H9 (cell line): ENCODE data around the gene HS3ST1. TPM values are rescaled to one million over a fixed set of nuclear protein-coding genes. Genes with fewer than 3 reads are reported as not detected.

ENCODE experiments used
- DNase-seq: peaks from one replicate; pipeline ENCODE4 v3.0.0-alpha.2; 2017
- H2AFZ ChIP-seq: one replicate; pipeline ENCODE4 v1.6.1; 2013; ENCODE audit warnings: mild to moderate bottlenecking, low read length, control low read depth, moderate library complexity
- H2AK5ac ChIP-seq: 2 replicates; pipeline ENCODE4 v1.6.1; 2013; ENCODE audit warnings: low read length, control low read depth, mixed read lengths; ENCODE audit not compliant: insufficient read length
- H2BK120ac ChIP-seq: one replicate; pipeline ENCODE4 v1.6.1; 2013; ENCODE audit warnings: low read depth, mild to moderate bottlenecking, low read length, control low read depth, inconsistent platforms; ENCODE audit not compliant: poor library complexity, severe bottlenecking
- H2BK12ac ChIP-seq: 2 replicates; pipeline ENCODE4 v1.6.1; 2013; ENCODE audit warnings: low read length, control low read depth, mixed read lengths, low read depth; ENCODE audit not compliant: insufficient read length
- H2BK15ac ChIP-seq: 2 replicates; pipeline ENCODE4 v1.6.1; 2013; ENCODE audit warnings: low read depth, low read length, control low read depth
- H2BK20ac ChIP-seq: one replicate; pipeline ENCODE4 v1.6.1; 2013; ENCODE audit warnings: low read depth, mild to moderate bottlenecking, low read length, control low read depth, inconsistent platforms; ENCODE audit not compliant: poor library complexity, severe bottlenecking
- H2BK5ac ChIP-seq: 2 replicates; pipeline ENCODE4 v1.6.1; 2013; ENCODE audit warnings: low read length, control low read depth, mixed read lengths; ENCODE audit not compliant: insufficient read length
- H3K14ac ChIP-seq: 2 replicates; pipeline ENCODE4 v1.6.1; 2013; ENCODE audit warnings: low read length, control low read depth; ENCODE audit not compliant: insufficient read depth
- H3K18ac ChIP-seq: 2 replicates; pipeline ENCODE4 v1.6.1; 2013; ENCODE audit warnings: low read depth, mild to moderate bottlenecking, mixed read lengths, low read length, control low read depth; ENCODE audit not compliant: insufficient read length
- H3K23ac ChIP-seq: 2 replicates; pipeline ENCODE4 v1.6.1; 2013; ENCODE audit warnings: low read length, control low read depth, mixed read lengths, low read depth; ENCODE audit not compliant: insufficient read length
- H3K23me2 ChIP-seq: 2 replicates; pipeline ENCODE4 v1.6.1; 2013; ENCODE audit warnings: low read depth, mild to moderate bottlenecking, mixed read lengths, low read length, control low read depth; ENCODE audit not compliant: insufficient read length, poor library complexity, severe bottlenecking
- H3K27ac ChIP-seq: 2 replicates; pipeline ENCODE4 v1.5.1; 2013; ENCODE audit warnings: low read length, control low read depth, mixed read lengths, low read depth; ENCODE audit not compliant: insufficient read length
- H3K27me3 ChIP-seq: 2 replicates; pipeline ENCODE4 v1.6.1; 2013; ENCODE audit warnings: low read length, control low read depth, inconsistent platforms; ENCODE audit not compliant: insufficient read depth
- H3K4ac ChIP-seq: 2 replicates; pipeline ENCODE4 v1.6.1; 2013; ENCODE audit warnings: low read depth, mild to moderate bottlenecking, control low read depth, inconsistent platforms, low read length, moderate library complexity
- H3K4me1 ChIP-seq: 2 replicates; pipeline ENCODE4 v1.6.1; 2013; ENCODE audit warnings: low read length, control low read depth, inconsistent platforms; ENCODE audit not compliant: insufficient read depth
- H3K4me2 ChIP-seq: 2 replicates; pipeline ENCODE4 v1.6.1; 2013; ENCODE audit warnings: low read length, control low read depth, mixed read lengths; ENCODE audit not compliant: insufficient read length, insufficient read depth
- H3K56ac ChIP-seq: 2 replicates; pipeline ENCODE4 v1.6.1; 2013; ENCODE audit warnings: low read depth, mild to moderate bottlenecking, mixed read lengths, low read length, control low read depth; ENCODE audit not compliant: insufficient read length
- H3K79me1 ChIP-seq: 2 replicates; pipeline ENCODE4 v1.6.1; 2013; ENCODE audit warnings: low read depth, mild to moderate bottlenecking, moderate library complexity, low read length, control low read depth, inconsistent platforms; ENCODE audit not compliant: insufficient read depth, poor library complexity, severe bottlenecking
- H3K79me2 ChIP-seq: 2 replicates; pipeline ENCODE4 v1.6.1; 2013; ENCODE audit warnings: low read length, control low read depth, inconsistent platforms; ENCODE audit not compliant: insufficient read depth
- H3K9ac ChIP-seq: 2 replicates; pipeline ENCODE4 v1.6.1; 2013; ENCODE audit warnings: low read length, control low read depth, mixed read lengths; ENCODE audit not compliant: insufficient read length; ENCODE audit errors: extremely low read depth
- H3K9me3 ChIP-seq: one replicate; pipeline ENCODE4 v1.6.1; 2013; ENCODE audit warnings: low read depth, low read length, inconsistent platforms; ENCODE audit not compliant: control insufficient read depth
- H3T11ph ChIP-seq: one replicate; pipeline ENCODE4 v1.6.1; 2013; ENCODE audit warnings: mild to moderate bottlenecking, low read length, control low read depth, inconsistent platforms
- H4K20me1 ChIP-seq: one replicate; pipeline ENCODE4 v1.6.1; 2013; ENCODE audit not compliant: control insufficient read depth, insufficient read length, insufficient read depth
- H4K5ac ChIP-seq: 2 replicates; pipeline ENCODE4 v1.6.1; 2013; ENCODE audit warnings: low read depth, mild to moderate bottlenecking, mixed read lengths, low read length, control low read depth; ENCODE audit not compliant: insufficient read length
- H4K8ac ChIP-seq: replicated peaks from 2 replicates; pipeline ENCODE4 v1.6.1; 2013; ENCODE audit warnings: low read length, control low read depth, mixed read lengths, low read depth; ENCODE audit not compliant: insufficient read length
- H4K91ac ChIP-seq: 2 replicates; pipeline ENCODE4 v1.6.1; 2013; ENCODE audit warnings: low read depth, mild to moderate bottlenecking, moderate library complexity, mixed read lengths, low read length, control low read depth; ENCODE audit not compliant: insufficient read length
- H3K27ac Mint-ChIP-seq, 3 experiments: 2 replicates in 2 of 3; 3 replicates in 1 of 3; pipeline ENCODE4 v1.8.0; 2020 to 2021; ENCODE audit warnings: mixed read lengths in 3 of 3, mild to moderate bottlenecking in 1 of 3, moderate library complexity in 1 of 3
- H3K27me3 Mint-ChIP-seq: 2 replicates; pipeline ENCODE4 v1.8.0; 2021; ENCODE audit warnings: low read depth, mild to moderate bottlenecking, moderate library complexity, mixed read lengths
- H3K36me3 Mint-ChIP-seq, 3 experiments: 2 replicates in 2 of 3; 3 replicates in 1 of 3; pipeline ENCODE4 v1.8.0; 2020 to 2021; ENCODE audit warnings: low read depth in 3 of 3, mixed read lengths in 3 of 3; ENCODE audit not compliant: insufficient read depth in 1 of 3
- H3K4me1 Mint-ChIP-seq, 2 experiments: 2 replicates each; pipeline ENCODE4 v1.8.0; 2020; ENCODE audit warnings: mixed read lengths in 2 of 2
- H3K4me3 Mint-ChIP-seq, 2 experiments: 2 replicates in 1 of 2; 3 replicates in 1 of 2; pipeline ENCODE4 v1.8.0; 2020 to 2021; ENCODE audit warnings: mild to moderate bottlenecking in 2 of 2, mixed read lengths in 2 of 2, moderate library complexity in 1 of 2
- H3K9me3 Mint-ChIP-seq, 2 experiments: 2 replicates in 1 of 2; 3 replicates in 1 of 2; pipeline ENCODE4 v1.8.0; 2020; ENCODE audit warnings: mild to moderate bottlenecking in 2 of 2, mixed read lengths in 2 of 2, moderate library complexity in 1 of 2
- WGBS: extraction: QIAGEN DNeasy Blood & Tissue Kit; methylation state at CpG from one replicate; pipeline ENCODE4 v1.1.7; 2013; ENCODE audit warnings: missing lambda C conversion rate, low lambda C conversion rate, mixed read lengths; ENCODE audit not compliant: insufficient read length; ENCODE audit errors: extremely low coverage; 5-methylcytosine and 5-hydroxymethylcytosine counted together
- total RNA-seq: library from RNA; stranded (reverse); gene quantifications from 2 replicates; pipeline ENCODE4 v1.2.1, GENCODE V29; 2021
- TF ChIP-seq, protein P1 (sequence below): fragments of 200-600 bp; sonication (generic); conservative IDR thresholded peaks from 3 replicates; pipeline ENCODE4 v1.8.0; 2021; ENCODE audit warnings: antibody characterized with exemption, mild to moderate bottlenecking

Gene HS3ST1
- total RNA-seq, 1 experiment from 2014 or later = 0.04 TPM

DNA sequence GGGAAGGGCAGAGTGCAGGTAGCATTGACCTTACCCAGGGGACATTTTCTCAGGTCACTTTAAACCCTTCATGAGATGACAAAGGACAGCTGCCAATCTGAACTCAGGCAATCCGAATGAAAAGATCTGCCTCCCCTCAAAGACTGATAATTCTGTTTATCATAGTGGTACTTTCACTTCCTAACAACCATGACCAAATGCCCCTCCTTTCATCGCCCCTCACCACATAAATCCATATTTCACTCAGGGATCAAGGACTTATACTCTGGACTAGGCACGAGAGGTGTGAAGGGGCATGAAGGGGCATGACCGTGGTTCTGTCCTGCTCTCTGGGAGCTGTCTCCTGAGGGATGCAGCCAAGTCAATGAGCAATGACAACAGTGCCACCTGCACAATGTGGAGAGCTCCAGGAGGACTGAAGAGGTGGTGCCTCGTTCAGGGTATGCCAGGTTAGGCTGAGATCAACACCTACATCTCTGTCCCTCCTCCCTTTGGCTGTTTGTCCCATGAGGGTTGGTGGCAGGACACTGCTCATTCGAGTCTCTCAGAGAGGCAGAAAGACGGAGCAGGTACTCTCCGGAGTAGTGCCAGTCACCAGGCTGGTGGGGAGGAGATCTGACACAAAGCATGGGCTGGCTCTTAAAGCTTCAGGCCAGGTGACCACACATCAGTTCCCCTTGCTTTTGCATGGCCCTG lies 12.5 kb downstream of the HS3ST1 start:
- Histone ChIP-seq H2BK12ac (no peak overlapping the region), H3K9ac (no peak overlapping the region), H2BK20ac (no peak overlapping the region), H3K4me1 (no peaks in the 10 kb centered on the region), H3K4ac (no peak overlapping the region), H2AK5ac (no peak overlapping the region), H4K91ac (no peak overlapping the region), H3K23ac (no peak overlapping the region), H3T11ph (no peak overlapping the region), H4K5ac (no peak overlapping the region), H3K27me3 (no peaks in the 10 kb centered on the region), H3K9me3 (no peaks in the 10 kb centered on the region), H2BK120ac (no peak overlapping the region), H2AFZ (no peak overlapping the region), H3K27ac (no peak overlapping the region), H4K20me1 (no peaks in the 10 kb centered on the region), H2BK5ac (no peak overlapping the region), H3K18ac (no peak overlapping the region), H3K56ac (no peak overlapping the region), H2BK15ac (no peak overlapping the region), H3K79me1 (no peaks in the 10 kb centered on the region), H3K79me2 (no peaks in the 10 kb centered on the region), H3K14ac (no peak overlapping the region), H3K23me2 (no peaks in the 10 kb centered on the region), H3K4me2 (no peak overlapping the region), H4K8ac (no peak overlapping the region)
- WGBS = no CpG with 5 or more reads among the region's 8 CpGs
- peaks cover 1% of the 10 kb centered on the region in 2 experiments; a peak in 2 of 4 replicates for H3K4me1 Mint-ChIP-seq
- no peak for DNase-seq
- no peaks in the 10 kb centered on the region for H3K27me3 Mint-ChIP-seq
- TF ChIP-seq, protein P1, sequence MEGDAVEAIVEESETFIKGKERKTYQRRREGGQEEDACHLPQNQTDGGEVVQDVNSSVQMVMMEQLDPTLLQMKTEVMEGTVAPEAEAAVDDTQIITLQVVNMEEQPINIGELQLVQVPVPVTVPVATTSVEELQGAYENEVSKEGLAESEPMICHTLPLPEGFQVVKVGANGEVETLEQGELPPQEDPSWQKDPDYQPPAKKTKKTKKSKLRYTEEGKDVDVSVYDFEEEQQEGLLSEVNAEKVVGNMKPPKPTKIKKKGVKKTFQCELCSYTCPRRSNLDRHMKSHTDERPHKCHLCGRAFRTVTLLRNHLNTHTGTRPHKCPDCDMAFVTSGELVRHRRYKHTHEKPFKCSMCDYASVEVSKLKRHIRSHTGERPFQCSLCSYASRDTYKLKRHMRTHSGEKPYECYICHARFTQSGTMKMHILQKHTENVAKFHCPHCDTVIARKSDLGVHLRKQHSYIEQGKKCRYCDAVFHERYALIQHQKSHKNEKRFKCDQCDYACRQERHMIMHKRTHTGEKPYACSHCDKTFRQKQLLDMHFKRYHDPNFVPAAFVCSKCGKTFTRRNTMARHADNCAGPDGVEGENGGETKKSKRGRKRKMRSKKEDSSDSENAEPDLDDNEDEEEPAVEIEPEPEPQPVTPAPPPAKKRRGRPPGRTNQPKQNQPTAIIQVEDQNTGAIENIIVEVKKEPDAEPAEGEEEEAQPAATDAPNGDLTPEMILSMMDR = no peak
- no peak overlapping the region; a peak in 1 of 5 replicates for H3K4me3 Mint-ChIP-seq
- no peaks in the 10 kb centered on the region for H3K9me3 Mint-ChIP-seq
- peak overlapping the region in 1 of 3 experiments; percentile 19; a peak in 1 of 7 replicates for H3K27ac Mint-ChIP-seq
- no peaks in the 10 kb centered on the region for H3K36me3 Mint-ChIP-seq
